Panc1 (cell line): ENCODE measurements around the gene UVSSA. TPM values are rescaled to one million over a fixed set of nuclear protein-coding genes. Genes with fewer than 3 reads are reported as not detected.

Experiments used
- ATAC-seq: fragments of 200-7000 bp; cut with Tn5 transposase; 2 replicates; pipeline ENCODE4 v1.9.1; 2020; ENCODE audit warnings: mild to moderate bottlenecking, moderate library complexity
- BruUV-seq: library from RNA; stranded (reverse); fragments of 400-500 nt; replicated peaks from 2 replicates; lab custom pipeline; 2021; lab: Mats Ljungman, UMichigan
- CTCF ChIA-PET: fragments of 300-600 bp; sonication (Branson Sonifier 250); formaldehyde crosslinking; loops from one replicate; lab custom pipeline; 2022; ENCODE audit warnings: antibody characterized with exemption; lab: Charles Lee
- POLR2A ChIA-PET: fragments of 300-600 bp; sonication (Branson Sonifier 250); formaldehyde crosslinking; loops from one replicate; lab custom pipeline; 2022; ENCODE audit warnings: antibody characterized with exemption; lab: Charles Lee
- DNase-seq: peaks from one replicate; pipeline ENCODE4 v3.0.0-alpha.2; 2010; ENCODE audit warnings: low read depth, low spot score
- H3K27ac ChIP-seq: 2 replicates; pipeline ENCODE4 v1.5.1; 2011; ENCODE audit warnings: mild to moderate bottlenecking, low read length, inconsistent platforms
- H3K27me3 ChIP-seq: fragments of 200-500 bp; sonication (Bioruptor generic); 2 replicates; pipeline ENCODE4 v1.6.0; 2014; ENCODE audit warnings: low read length, inconsistent platforms; ENCODE audit not compliant: control insufficient read depth, insufficient read depth
- H3K36me3 ChIP-seq: fragments of 200-500 bp; sonication (Bioruptor generic); 2 replicates; pipeline ENCODE4 v1.5.1; 2014; ENCODE audit warnings: inconsistent platforms, mild to moderate bottlenecking, low read length, moderate library complexity; ENCODE audit not compliant: control insufficient read depth, insufficient read depth
- H3K4me1 ChIP-seq: 2 replicates; pipeline ENCODE4 v1.5.1; 2011; ENCODE audit warnings: inconsistent platforms, mild to moderate bottlenecking, low read length, moderate library complexity; ENCODE audit not compliant: control insufficient read depth, insufficient read depth
- H3K4me3 ChIP-seq, 2 experiments: 2 replicates each; pipeline ENCODE4 v1.5.1; 2011 to 2012; ENCODE audit warnings: low read depth in 2 of 2, low read length in 2 of 2, mild to moderate bottlenecking in 2 of 2, inconsistent platforms in 1 of 2, moderate library complexity in 1 of 2
- H3K9me3 ChIP-seq: fragments of 200-500 bp; sonication (Bioruptor generic); 2 replicates; pipeline ENCODE4 v1.5.1; 2014; ENCODE audit warnings: low read depth, mild to moderate bottlenecking, inconsistent platforms, low read length, moderate library complexity; ENCODE audit not compliant: control insufficient read depth, insufficient read depth
- POLR2AphosphoS5 ChIP-seq: IDR thresholded peaks from 2 replicates; pipeline ENCODE4 v1.6.1; 2012; ENCODE audit warnings: mild to moderate bottlenecking, low read depth, low read length, moderate library complexity
- REST ChIP-seq, 2 experiments: IDR thresholded peaks; 2 replicates each; pipeline ENCODE4 v1.6.1; 2011 to 2012; ENCODE audit warnings: low read depth in 2 of 2, control low read depth in 1 of 2, low read length in 1 of 2, mild to moderate bottlenecking in 1 of 2, moderate library complexity in 1 of 2; ENCODE audit not compliant: insufficient read depth in 1 of 2
- SIN3A ChIP-seq: IDR thresholded peaks from 2 replicates; pipeline ENCODE4 v1.6.1; 2012; ENCODE audit warnings: low read depth, mild to moderate bottlenecking, low read length, moderate library complexity, borderline replicate concordance; ENCODE audit not compliant: insufficient read depth
- TCF7L2 ChIP-seq: IDR thresholded peaks from 2 replicates; pipeline ENCODE4 v1.6.1; 2011; ENCODE audit warnings: mild to moderate bottlenecking, low read depth, low read length, inconsistent platforms
- in situ Hi-C: cut with HindIII; loops from 2 replicates; pipeline ENCODE4 v1.10.0; 2016; ENCODE audit warnings: low sequenced_read_pairs, low pct_unique_long_range_greater_than_20kb
- intact Hi-C: fragments of 100-400 bp; cut with micrococcal nuclease; formaldehyde crosslinking; loops from one replicate; pipeline ENCODE4 v1.10.0; 2022; ENCODE audit not compliant: unreplicated experiment
- total RNA-seq: library from RNA; stranded (reverse); gene quantifications from one replicate; pipeline ENCODE4 v1.2.1, GENCODE V29; 2021; ENCODE audit not compliant: unreplicated experiment
- TF ChIP-seq, protein P1 (sequence below): fragments of 450-650 bp; IDR thresholded peaks from 2 replicates; pipeline ENCODE4 v1.5.1; 2017; ENCODE audit warnings: mild to moderate bottlenecking

The UVSSA gene
- total RNA-seq, 1 experiment from 2014 or later: 23.4 TPM

- Histone ChIP-seq H3K9me3 (no peaks in the 10 kb centered on the region), H3K36me3 (no peaks in the 10 kb centered on the region), H3K27ac (no peak overlapping the region), H3K4me1 (peaks cover under 1% of the 10 kb centered on the region; the same call in 1 of the 2 replicates), H3K27me3 (no peaks in the 10 kb centered on the region), H3K4me3 (no peak overlapping the region)
- intact Hi-C loops (no loop called here), in situ Hi-C loops (no loop called here)
- no peak for DNase-seq
- BruUV-seq: no TSS peak
- TF ChIP-seq REST (IDR thresholded peaks at IDR 0.05; ENCODE audit: insufficient read depth in 1 of 2, low read depth in 2 of 2, low read length in 1 of 2): no peak
- TF ChIP-seq SIN3A: no peak
- TF ChIP-seq, protein P1, sequence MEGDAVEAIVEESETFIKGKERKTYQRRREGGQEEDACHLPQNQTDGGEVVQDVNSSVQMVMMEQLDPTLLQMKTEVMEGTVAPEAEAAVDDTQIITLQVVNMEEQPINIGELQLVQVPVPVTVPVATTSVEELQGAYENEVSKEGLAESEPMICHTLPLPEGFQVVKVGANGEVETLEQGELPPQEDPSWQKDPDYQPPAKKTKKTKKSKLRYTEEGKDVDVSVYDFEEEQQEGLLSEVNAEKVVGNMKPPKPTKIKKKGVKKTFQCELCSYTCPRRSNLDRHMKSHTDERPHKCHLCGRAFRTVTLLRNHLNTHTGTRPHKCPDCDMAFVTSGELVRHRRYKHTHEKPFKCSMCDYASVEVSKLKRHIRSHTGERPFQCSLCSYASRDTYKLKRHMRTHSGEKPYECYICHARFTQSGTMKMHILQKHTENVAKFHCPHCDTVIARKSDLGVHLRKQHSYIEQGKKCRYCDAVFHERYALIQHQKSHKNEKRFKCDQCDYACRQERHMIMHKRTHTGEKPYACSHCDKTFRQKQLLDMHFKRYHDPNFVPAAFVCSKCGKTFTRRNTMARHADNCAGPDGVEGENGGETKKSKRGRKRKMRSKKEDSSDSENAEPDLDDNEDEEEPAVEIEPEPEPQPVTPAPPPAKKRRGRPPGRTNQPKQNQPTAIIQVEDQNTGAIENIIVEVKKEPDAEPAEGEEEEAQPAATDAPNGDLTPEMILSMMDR: no peak
- no peak for TF ChIP-seq TCF7L2
- no peak for TF ChIP-seq POLR2AphosphoS5
- POLR2A ChIA-PET: no interaction called here
- CTCF ChIA-PET: interaction anchor here (0.5 kb wide), 1 partner anchor 130 kb away, joined by 7 read pairs; no protein-coding TSS in a partner anchor
- no peak for ATAC-seq
These were observed 6.4 kb downstream of the UVSSA start for GRCh38 chr4:1353186-1354055.

DNA sequence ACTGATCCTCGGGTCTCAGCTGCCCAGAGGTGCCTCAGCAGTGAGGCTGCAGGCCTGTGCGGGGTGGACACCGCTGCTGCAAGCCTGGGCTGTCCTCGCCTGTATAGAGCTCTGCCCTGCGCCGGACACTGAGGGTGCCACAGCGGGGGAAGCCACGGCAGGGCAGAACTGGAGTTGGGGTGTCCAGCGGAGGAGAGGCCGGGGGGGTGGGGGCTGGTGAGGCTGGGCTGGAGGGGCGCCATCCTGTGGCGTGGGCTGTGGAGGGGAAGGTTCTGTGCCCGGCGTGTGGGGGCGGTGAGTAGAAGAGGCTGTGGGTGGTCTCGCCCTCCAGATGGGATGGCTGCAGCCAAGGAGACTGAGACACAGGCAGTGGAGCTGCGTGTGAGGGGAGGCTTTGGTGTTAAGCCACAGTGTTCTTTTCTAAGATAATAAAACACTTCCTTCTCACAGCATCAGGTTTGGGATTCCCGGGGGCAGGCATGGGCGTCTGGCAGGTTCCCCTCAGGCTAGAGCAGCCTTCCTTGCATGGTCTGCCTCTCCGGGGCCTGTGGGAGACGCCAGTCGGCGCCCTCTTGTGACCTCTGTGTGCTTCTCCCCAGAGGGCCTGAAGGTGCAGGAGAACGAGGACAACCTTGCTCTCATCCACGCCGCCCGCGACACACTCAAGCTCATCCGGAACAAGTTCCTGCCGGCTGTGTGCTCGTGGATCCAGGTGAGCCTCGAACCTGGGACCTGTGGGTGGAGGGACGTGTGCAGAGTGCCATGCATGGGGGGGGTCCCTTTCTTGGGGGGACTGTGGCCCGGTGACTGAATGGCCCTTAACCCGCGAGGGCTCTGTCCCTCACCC, 7.4 kb downstream of the UVSSA start:
- Histone ChIP-seq H3K4me3 (no peak overlapping the region), H3K27me3 (no peaks in the 10 kb centered on the region), H3K9me3 (no peaks in the 10 kb centered on the region), H3K27ac (no peak overlapping the region), H3K4me1 (no peaks in the 10 kb centered on the region), H3K36me3 (no peaks in the 10 kb centered on the region)
- no TSS peak for BruUV-seq
- POLR2A ChIA-PET: no interaction called here
- ATAC-seq (no peak), DNase-seq (no peak)
- TF ChIP-seq SIN3A (no peak), TCF7L2 (no peak), POLR2AphosphoS5 (no peak), REST (IDR thresholded peaks at IDR 0.05; ENCODE audit: insufficient read depth in 1 of 2, low read depth in 2 of 2, low read length in 1 of 2) (no peak)
- TF ChIP-seq, protein P1: no peak
- CTCF ChIA-PET: interaction anchor here (0.5 kb wide), 1 partner anchor 131 kb away, joined by 7 read pairs; no protein-coding TSS in a partner anchor
- in situ Hi-C loops (no loop called here), intact Hi-C loops (no loop called here)
